Activated CD8-positive, alpha-beta memory T cell treated with anti-CD3 and anti-CD28 coated beads, Interleukin-2, amount 50 U/mL, for 24 hours (primary cell): ENCODE results near the gene EML4.
"Not testable (repeated sequence)": the region's sequence is repeated elsewhere in the genome, so short reads cannot be mapped to it uniquely, and the experiment has no call there.

ENCODE experiments used
- DNase-seq: peaks from one replicate; pipeline ENCODE4 v3.0.0-alpha.2; 2020; ENCODE audit errors: extremely low read depth

EML4 gene

GRCh38 chr2:42359304-42359964 is 190.3 kb downstream of the EML4 start:
- DNase-seq = no peak

- no peak for DNase-seq
Measured at GRCh38 chr2:42359965-42360483, 190.9 kb downstream of the EML4 start.

- DNase-seq = no peak
Measured at GRCh38 chr2:42360493-42360889, 191.3 kb downstream of the EML4 start.

DNA sequence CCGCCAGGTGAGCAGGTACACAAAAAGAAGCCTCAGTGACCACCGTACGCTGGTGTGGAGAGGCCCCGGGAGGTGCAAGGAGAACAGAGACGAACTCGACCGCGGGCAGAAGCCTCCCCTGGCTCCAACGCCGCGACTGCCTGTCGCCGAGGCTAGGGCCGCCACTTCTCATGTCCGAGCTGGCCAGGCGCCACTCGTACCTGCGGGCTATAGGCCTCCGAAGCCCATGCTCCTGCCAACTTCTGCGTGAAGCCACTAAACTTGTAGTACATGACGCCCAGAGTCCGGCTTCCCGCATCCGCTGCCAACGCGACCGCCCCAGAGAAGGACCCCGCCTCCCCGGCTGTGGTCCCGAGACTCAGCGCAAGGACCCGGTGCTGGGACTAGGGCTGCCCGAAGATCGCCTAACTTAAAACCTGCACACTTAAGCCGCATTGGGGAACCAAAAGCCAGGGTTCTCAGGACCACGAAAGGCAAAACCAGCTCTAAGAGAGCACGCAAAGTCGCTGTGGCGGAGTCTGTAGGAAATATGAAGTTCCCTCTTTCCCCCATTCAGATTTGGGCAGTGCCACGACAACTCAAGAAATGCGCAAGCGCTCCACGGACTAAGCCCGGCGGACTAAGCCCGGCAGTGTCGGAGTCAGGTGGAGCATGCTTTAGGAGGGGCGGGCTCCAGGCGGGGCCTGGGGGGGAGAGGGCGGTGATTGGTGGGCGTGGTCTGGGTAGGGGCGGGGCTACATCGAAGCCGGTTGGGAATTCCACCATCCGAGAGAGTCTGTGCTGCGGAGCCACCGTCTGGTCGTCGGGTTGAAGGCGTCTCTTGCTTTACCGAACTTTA is 192.0 kb downstream of the EML4 start, which contains the start of gene COX7A2L:
Gene COX7A2L, minus strand, starts transcription at position 328 of the 838 bp plus-strand sequence. Its CDS starts 56 bp downstream, at position 272.
- peak; percentile 87 for DNase-seq

- no peak for DNase-seq
Measured at GRCh38 chr2:42361728-42362283, 192.7 kb downstream of the EML4 start.

GRCh38 chr2:42363413-42363812 is 194.3 kb downstream of the EML4 start:
- DNase-seq = no peak

- no peak for DNase-seq
Measured at GRCh38 chr2:42364658-42365057, 195.5 kb downstream of the EML4 start.

DNA sequence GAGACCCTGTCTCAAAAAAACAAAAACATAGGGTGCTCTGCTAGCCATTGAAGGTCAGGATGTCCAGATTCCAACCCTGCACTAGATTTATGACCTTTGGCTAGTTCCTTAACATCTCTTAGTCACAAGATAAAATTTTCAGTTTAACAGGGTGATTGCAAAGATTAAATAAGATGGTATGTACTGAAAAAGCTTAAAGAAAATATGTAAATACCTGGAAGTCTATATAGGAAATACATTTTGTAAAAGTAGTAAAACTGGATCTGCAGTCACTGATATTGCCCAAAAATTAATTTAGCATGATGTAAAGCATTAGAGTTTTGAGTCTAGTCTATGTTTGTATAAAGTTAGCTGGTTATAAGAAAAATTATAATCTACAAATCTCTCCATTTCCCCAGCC is 197.3 kb downstream of the EML4 start:
- DNase-seq = no peak

DNA sequence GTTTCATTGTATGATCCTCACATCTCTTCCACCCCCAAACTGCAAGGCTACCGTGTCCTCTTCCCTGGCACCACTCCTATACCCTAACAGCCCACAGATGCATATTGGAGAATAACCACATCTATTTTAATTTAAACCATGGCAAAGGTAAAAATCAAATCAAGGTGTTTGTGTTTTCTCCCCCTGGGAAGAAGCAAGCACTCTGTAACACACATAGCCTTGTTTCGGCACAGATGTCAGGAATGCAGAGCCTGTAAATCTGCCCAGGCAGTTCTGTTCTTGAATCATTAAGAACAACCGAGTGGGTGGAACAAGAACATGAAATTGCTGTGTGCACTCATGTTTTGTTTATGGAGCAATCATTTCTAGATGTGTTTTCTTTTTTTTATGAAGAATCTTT is 198.7 kb downstream of the EML4 start:
- no peak for DNase-seq

- no peak for DNase-seq
Measured at GRCh38 chr2:42368817-42369531, 199.8 kb downstream of the EML4 start.

DNA sequence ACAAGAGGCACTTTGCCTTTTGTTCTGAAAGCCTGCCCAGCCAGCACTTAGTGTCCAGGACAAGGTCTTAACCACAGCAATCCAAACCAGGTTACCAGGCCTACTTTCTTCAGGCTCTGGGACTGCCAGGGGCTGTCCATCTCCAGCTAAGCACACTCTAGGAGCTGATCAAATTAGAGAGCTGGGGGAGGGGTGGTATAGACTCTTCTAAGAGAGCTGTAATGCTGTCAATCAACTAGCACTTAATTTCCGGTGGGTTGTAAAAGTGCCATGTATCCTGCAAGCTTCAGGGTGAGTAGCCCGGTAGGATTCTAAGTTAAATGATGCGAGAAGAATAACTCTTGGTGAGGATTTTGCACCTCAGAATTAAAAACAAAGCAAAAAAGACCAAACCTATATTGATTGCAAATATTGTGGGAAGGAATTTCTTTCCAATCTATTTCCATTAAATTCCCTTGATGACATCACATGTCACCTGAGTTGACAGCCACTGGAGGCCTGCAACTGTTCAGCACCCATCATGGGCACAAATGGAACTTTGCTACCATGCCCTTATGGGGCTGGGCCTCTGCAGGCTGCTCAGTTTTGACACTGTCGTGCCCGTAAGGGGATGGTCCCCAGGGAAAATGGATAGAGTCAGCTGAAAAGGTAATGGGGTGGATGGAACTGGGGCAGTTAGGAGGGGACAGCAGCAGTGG is 200.5 kb downstream of the EML4 start:
- no peak for DNase-seq

GRCh38 chr2:42371611-42372473 is 202.7 kb downstream of the EML4 start:
- DNase-seq = no peak

GRCh38 chr2:42372474-42373200 is 203.5 kb downstream of the EML4 start:
- DNase-seq = no peak

GRCh38 chr2:42376758-42377157 is 207.6 kb downstream of the EML4 start:
- DNase-seq = no peak

DNA sequence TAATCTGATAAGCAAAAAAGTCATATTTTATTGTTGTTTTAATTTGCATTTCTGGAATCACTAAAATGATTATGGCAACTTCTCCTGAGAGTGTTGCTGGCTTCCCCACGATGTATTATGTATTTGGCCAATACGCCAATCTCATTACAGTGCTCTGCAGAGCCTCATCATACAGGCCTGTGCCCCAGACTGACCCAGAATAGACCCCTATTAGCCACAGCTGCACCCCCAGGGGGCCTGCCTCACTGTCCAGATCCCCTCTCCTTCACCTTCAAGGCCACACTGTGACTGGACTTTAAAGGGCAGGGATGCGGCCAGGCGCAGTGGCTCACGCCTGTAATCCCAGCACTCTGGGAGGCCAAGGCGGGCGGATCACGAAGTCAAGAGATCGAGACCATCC is 209.3 kb downstream of the EML4 start:
- no peak for DNase-seq

GRCh38 chr2:42380026-42380425 is 210.9 kb downstream of the EML4 start:
- DNase-seq = not testable (repeated sequence)

- no peak for DNase-seq
Measured at GRCh38 chr2:42382144-42382543, 213.0 kb downstream of the EML4 start.
